ENCODE measurements around the gene KCNMA1.

The KCNMA1 gene

GRCh38 chr10:77518910-77519274, 118.7 kb downstream of the KCNMA1 start:
- no peaks in the 10 kb centered on the region for H3K79me2 ChIP-seq
- no peak overlapping the region for H3K9ac ChIP-seq
- no peak overlapping the region for H3K4me3 ChIP-seq (ENCODE audit: low read depth, low read length)
- TF ChIP-seq CTCF (IDR thresholded peaks at IDR 0.05), result no peak
- H3K4me1 ChIP-seq, result no peaks in the 10 kb centered on the region
- H3K27me3 ChIP-seq (ENCODE audit: control insufficient read depth, insufficient read depth, low read length), result no peaks in the 10 kb centered on the region
- no peak overlapping the region for H3K4me2 ChIP-seq (ENCODE audit: low read length)
- no peak overlapping the region for H3K27ac ChIP-seq
- no peaks in the 10 kb centered on the region for H3K9me3 ChIP-seq (ENCODE audit: control insufficient read depth, low read length)
- H3K36me3 ChIP-seq (ENCODE audit: control insufficient read depth, insufficient read depth, low read length), result no peaks in the 10 kb centered on the region
- H2AFZ ChIP-seq, result no peak overlapping the region

GRCh38 chr10:77518241-77518909, 119.2 kb downstream of the KCNMA1 start:
- H3K4me1 ChIP-seq, result no peaks in the 10 kb centered on the region
- H3K27ac ChIP-seq, result no peak overlapping the region

GRCh38 chr10:77516575-77516974, 121.0 kb downstream of the KCNMA1 start:
- no peaks in the 10 kb centered on the region for H3K27me3 ChIP-seq (ENCODE audit: control insufficient read depth, insufficient read depth, low read length)
- H3K4me2 ChIP-seq (ENCODE audit: low read length), result no peak overlapping the region
- no peak overlapping the region for H3K9ac ChIP-seq
- H3K4me3 ChIP-seq (ENCODE audit: low read depth, low read length), result no peak overlapping the region
- H3K79me2 ChIP-seq, result no peaks in the 10 kb centered on the region
- H3K9me3 ChIP-seq (ENCODE audit: control insufficient read depth, low read length), result no peaks in the 10 kb centered on the region
- TF ChIP-seq CTCF (IDR thresholded peaks at IDR 0.05), result no peak
- no peaks in the 10 kb centered on the region for H3K4me1 ChIP-seq
- no peak overlapping the region for H3K27ac ChIP-seq
- H2AFZ ChIP-seq, result no peak overlapping the region
- no peaks in the 10 kb centered on the region for H3K36me3 ChIP-seq (ENCODE audit: control insufficient read depth, insufficient read depth, low read length)

More at GRCh38 chr10:77518241-77518909, 119.2 kb downstream of the KCNMA1 start:
- Histone ChIP-seq H3K9ac (no peak overlapping the region), H3K36me3 (ENCODE audit: control insufficient read depth, insufficient read depth, low read length) (no peaks in the 10 kb centered on the region), H3K4me2 (ENCODE audit: low read length) (no peak overlapping the region), H3K27me3 (ENCODE audit: control insufficient read depth, insufficient read depth, low read length) (no peaks in the 10 kb centered on the region), H3K79me2 (no peaks in the 10 kb centered on the region), H3K4me3 (ENCODE audit: low read depth, low read length) (no peak overlapping the region), H3K9me3 (ENCODE audit: control insufficient read depth, low read length) (no peaks in the 10 kb centered on the region), H2AFZ (no peak overlapping the region)
- TF ChIP-seq CTCF (IDR thresholded peaks at IDR 0.05), result no peak

GRCh38 chr10:77514870-77515269, 122.7 kb downstream of the KCNMA1 start:
- Histone ChIP-seq H3K27me3 (ENCODE audit: control insufficient read depth, insufficient read depth, low read length) (no peaks in the 10 kb centered on the region), H3K9ac (no peak overlapping the region), H3K4me1 (no peaks in the 10 kb centered on the region), H3K27ac (no peak overlapping the region), H2AFZ (no peak overlapping the region), H3K4me3 (ENCODE audit: low read depth, low read length) (no peak overlapping the region), H3K9me3 (ENCODE audit: control insufficient read depth, low read length) (no peaks in the 10 kb centered on the region), H3K4me2 (ENCODE audit: low read length) (no peak overlapping the region), H3K79me2 (no peaks in the 10 kb centered on the region), H3K36me3 (ENCODE audit: control insufficient read depth, insufficient read depth, low read length) (no peaks in the 10 kb centered on the region)
- no peak for TF ChIP-seq CTCF (IDR thresholded peaks at IDR 0.05)

GRCh38 chr10:77513781-77514331, 123.8 kb downstream of the KCNMA1 start:
- Histone ChIP-seq H3K36me3 (ENCODE audit: control insufficient read depth, insufficient read depth, low read length) (no peaks in the 10 kb centered on the region), H3K4me1 (no peaks in the 10 kb centered on the region), H2AFZ (no peak overlapping the region), H3K9ac (no peak overlapping the region), H3K4me3 (ENCODE audit: low read depth, low read length) (no peak overlapping the region), H3K27me3 (ENCODE audit: control insufficient read depth, insufficient read depth, low read length) (no peaks in the 10 kb centered on the region), H3K79me2 (no peaks in the 10 kb centered on the region), H3K27ac (no peak overlapping the region), H3K4me2 (ENCODE audit: low read length) (no peak overlapping the region), H3K9me3 (ENCODE audit: control insufficient read depth, low read length) (no peaks in the 10 kb centered on the region)
- no peak for TF ChIP-seq CTCF (IDR thresholded peaks at IDR 0.05)

Data from parathyroid adenoma (tissue), 2 donors.